IMR-90 (cell line): ENCODE results near the gene PBOV1. TPM values are rescaled to one million over a fixed set of nuclear protein-coding genes. Genes with fewer than 3 reads are reported as not detected.

Experiments used
- ATAC-seq: fragments of 200-7000 bp; cut with Tn5 transposase; 2 replicates; pipeline ENCODE4 v1.9.1; 2020; ENCODE audit warnings: low read depth, mild to moderate bottlenecking, moderate library complexity
- BruUV-seq: library from RNA; stranded (reverse); fragments of 400-500 nt; replicated peaks from 2 replicates; lab custom pipeline; 2021; lab: Mats Ljungman, UMichigan
- CTCF ChIA-PET: fragments of 300-600 bp; formaldehyde crosslinking; extraction: SDS; loops from one replicate; lab custom pipeline; 2021; ENCODE audit warnings: antibody characterized with exemption; lab: Yijun Ruan, JAX
- POLR2A ChIA-PET: fragments of 300-600 bp; sonication (Branson Sonifier 250); formaldehyde crosslinking; loops from one replicate; lab custom pipeline; 2022; ENCODE audit warnings: antibody characterized with exemption; ENCODE audit not compliant: unreplicated experiment; lab: Charles Lee
- DNase-seq: peaks from one replicate; pipeline ENCODE4 v3.0.0; 2013
- H2AFZ ChIP-seq: replicated peaks from 2 replicates; pipeline ENCODE3; 2013; ENCODE audit warnings: low read length, mild to moderate bottlenecking; ENCODE audit not compliant: poor library complexity
- H2AK5ac ChIP-seq: 2 replicates; pipeline ENCODE4 v1.6.1; 2013; ENCODE audit warnings: low read depth, low read length, inconsistent platforms
- H2AK9ac ChIP-seq: replicated peaks from 2 replicates; pipeline ENCODE3; 2013; ENCODE audit warnings: mild to moderate bottlenecking, low read depth, low read length, moderate library complexity; ENCODE audit not compliant: poor library complexity
- H2BK120ac ChIP-seq: 2 replicates; pipeline ENCODE4 v1.6.1; 2013; ENCODE audit warnings: low read depth, low read length, inconsistent platforms
- H2BK15ac ChIP-seq: 3 replicates; pipeline ENCODE4 v1.6.1; 2013; ENCODE audit warnings: low read depth, low read length, inconsistent platforms
- H2BK20ac ChIP-seq: 2 replicates; pipeline ENCODE4 v1.6.1; 2013; ENCODE audit warnings: low read depth, mild to moderate bottlenecking, inconsistent platforms, low read length, moderate library complexity
- H2BK5ac ChIP-seq: 2 replicates; pipeline ENCODE4 v1.6.1; 2013; ENCODE audit warnings: mild to moderate bottlenecking, low read depth, low read length, inconsistent platforms; ENCODE audit not compliant: poor library complexity, severe bottlenecking
- H3K14ac ChIP-seq: replicated peaks from 2 replicates; pipeline ENCODE4 v1.6.1; 2013; ENCODE audit warnings: low read depth, low read length, inconsistent platforms
- H3K18ac ChIP-seq: 2 replicates; pipeline ENCODE4 v1.6.1; 2013; ENCODE audit warnings: low read depth, low read length, control low read depth
- H3K23ac ChIP-seq: 2 replicates; pipeline ENCODE4 v1.6.1; 2013; ENCODE audit warnings: low read depth, low read length, inconsistent platforms
- H3K27ac ChIP-seq: 2 replicates; pipeline ENCODE4 v1.5.1; 2013; ENCODE audit warnings: mild to moderate bottlenecking, control low read depth, low read length; ENCODE audit not compliant: insufficient read depth
- H3K27me3 ChIP-seq: 2 replicates; pipeline ENCODE4 v1.6.1; 2013; ENCODE audit warnings: low read length; ENCODE audit not compliant: control insufficient read depth, insufficient read depth
- H3K36me3 ChIP-seq: 2 replicates; pipeline ENCODE4 v1.6.1; 2013; ENCODE audit warnings: low read length, mixed read lengths; ENCODE audit not compliant: control insufficient read depth, insufficient read depth
- H3K4ac ChIP-seq: 2 replicates; pipeline ENCODE4 v1.6.1; 2013; ENCODE audit warnings: low read depth, low read length, inconsistent platforms
- H3K4me1 ChIP-seq: 2 replicates; pipeline ENCODE4 v1.6.1; 2013; ENCODE audit warnings: low read length, mixed read lengths; ENCODE audit not compliant: control insufficient read depth, insufficient read depth
- H3K4me2 ChIP-seq: 2 replicates; pipeline ENCODE4 v1.6.1; 2013; ENCODE audit warnings: low read depth, mild to moderate bottlenecking, control low read depth, low read length, moderate library complexity
- H3K4me3 ChIP-seq: 2 replicates; pipeline ENCODE4 v1.5.1; 2013; ENCODE audit warnings: low read depth, mild to moderate bottlenecking, control low read depth, low read length, moderate library complexity; ENCODE audit not compliant: insufficient read depth
- H3K56ac ChIP-seq: 2 replicates; pipeline ENCODE4 v1.6.1; 2013; ENCODE audit warnings: low read length, inconsistent platforms; ENCODE audit not compliant: insufficient read depth; ENCODE audit errors: extremely low read depth
- H3K79me1 ChIP-seq, 2 experiments: 2 replicates each; pipeline ENCODE4 v1.6.1; 2013; ENCODE audit warnings: low read length in 2 of 2, inconsistent platforms in 1 of 2, low read depth in 1 of 2
- H3K9ac ChIP-seq: 2 replicates; pipeline ENCODE4 v1.6.1; 2013; ENCODE audit warnings: low read depth, low read length, control low read depth
- H3K9me1 ChIP-seq: 2 replicates; pipeline ENCODE4 v1.6.1; 2013; ENCODE audit warnings: low read length, inconsistent platforms; ENCODE audit not compliant: insufficient read depth
- H3K9me3 ChIP-seq: 2 replicates; pipeline ENCODE4 v1.6.1; 2013; ENCODE audit warnings: low read length; ENCODE audit not compliant: control insufficient read depth, insufficient read depth
- H4K20me1 ChIP-seq: 2 replicates; pipeline ENCODE4 v1.6.1; 2013; ENCODE audit warnings: low read length, inconsistent platforms; ENCODE audit not compliant: insufficient read depth
- H4K5ac ChIP-seq: 2 replicates; pipeline ENCODE4 v1.6.1; 2013; ENCODE audit warnings: mild to moderate bottlenecking, low read depth, low read length, control low read depth
- H4K8ac ChIP-seq, 2 experiments: 2 replicates each; pipeline ENCODE4 v1.6.1; 2013; ENCODE audit warnings: low read depth in 2 of 2, low read length in 2 of 2, control low read depth in 1 of 2, inconsistent platforms in 1 of 2
- H4K91ac ChIP-seq: 2 replicates; pipeline ENCODE4 v1.6.1; 2013; ENCODE audit warnings: low read depth, low read length, inconsistent platforms; ENCODE audit not compliant: insufficient read depth
- BHLHE40 ChIP-seq: fragments of 150-350 bp; IDR thresholded peaks from 2 replicates; pipeline ENCODE4 v1.6.1; 2016; ENCODE audit warnings: mild to moderate bottlenecking, low read depth, low read length
- CEBPB ChIP-seq: IDR thresholded peaks from 2 replicates; pipeline ENCODE4 v1.6.1; 2012; ENCODE audit warnings: low read depth, low read length, improper control_type of control experiment
- CHD1 ChIP-seq: IDR thresholded peaks from 2 replicates; pipeline ENCODE4 v1.6.1; 2012; ENCODE audit warnings: low read depth, low read length, improper control_type of control experiment
- CTCF ChIP-seq: conservative IDR thresholded peaks from 2 replicates; pipeline ENCODE4 v1.5.1; 2012; ENCODE audit warnings: mild to moderate bottlenecking, low read depth, low read length, improper control_type of control experiment
- ELK1 ChIP-seq: fragments of 150-350 bp; IDR thresholded peaks from 2 replicates; pipeline ENCODE4 v1.6.1; 2016; ENCODE audit warnings: low read depth, mild to moderate bottlenecking, low read length, moderate library complexity, borderline replicate concordance
- FOS ChIP-seq: fragments of 150-350 bp; IDR thresholded peaks from 2 replicates; pipeline ENCODE4 v1.6.1; 2016; ENCODE audit warnings: low read depth, low read length
- MAFK ChIP-seq: IDR thresholded peaks from 2 replicates; pipeline ENCODE4 v1.6.1; 2012; ENCODE audit warnings: low read depth, low read length, improper control_type of control experiment
- MAZ ChIP-seq: IDR thresholded peaks from 2 replicates; pipeline ENCODE4 v1.6.1; 2012; ENCODE audit warnings: low read depth, mild to moderate bottlenecking, low read length, improper control_type of control experiment, moderate library complexity, borderline replicate concordance
- MXI1 ChIP-seq: IDR thresholded peaks from 2 replicates; pipeline ENCODE4 v1.6.1; 2012; ENCODE audit warnings: low read depth, mild to moderate bottlenecking, low read length, moderate library complexity, borderline replicate concordance
- NFE2L2 ChIP-seq: fragments of 150-350 bp; IDR thresholded peaks from 2 replicates; pipeline ENCODE4 v1.6.1; 2016; ENCODE audit warnings: low read depth, mild to moderate bottlenecking, low read length
- POLR2A ChIP-seq: IDR thresholded peaks from 2 replicates; pipeline ENCODE4 v1.6.1; 2012; ENCODE audit warnings: mild to moderate bottlenecking, low read depth, low read length
- RAD21 ChIP-seq: IDR thresholded peaks from 2 replicates; pipeline ENCODE4 v1.6.1; 2012; ENCODE audit warnings: low read length, improper control_type of control experiment
- RCOR1 ChIP-seq: IDR thresholded peaks from 2 replicates; pipeline ENCODE4 v1.6.1; 2012; ENCODE audit warnings: mild to moderate bottlenecking, low read length, improper control_type of control experiment; ENCODE audit not compliant: insufficient replicate concordance
- RFX5 ChIP-seq: IDR thresholded peaks from 2 replicates; pipeline ENCODE4 v1.8.0; 2012; ENCODE audit warnings: low read depth, mild to moderate bottlenecking, low read length, moderate library complexity
- SMC3 ChIP-seq: fragments of 150-350 bp; IDR thresholded peaks from 2 replicates; pipeline ENCODE4 v1.6.1; 2016; ENCODE audit warnings: low read depth, mild to moderate bottlenecking, antibody characterized with exemption, low read length, moderate library complexity
- USF2 ChIP-seq: fragments of 150-350 bp; IDR thresholded peaks from 2 replicates; pipeline ENCODE4 v1.6.1; 2017; ENCODE audit warnings: mild to moderate bottlenecking, antibody characterized with exemption, low read length, low read depth
- WGBS, 2 experiments: methylation state at CpG; one replicate each; pipeline versions ENCODE4 v1.1.5 to v1.1.7; 2013; ENCODE audit warnings: missing lambda C conversion rate in 2 of 2; ENCODE audit not compliant: insufficient read length in 1 of 2; ENCODE audit errors: extremely low coverage in 2 of 2; 5-methylcytosine and 5-hydroxymethylcytosine counted together
- dilution Hi-C: fragments of 300-500 bp; cut with HindIII; formaldehyde crosslinking; loops from one replicate; pipeline ENCODE4 v1.14.3; 2018; ENCODE audit warnings: low sequenced_read_pairs; ENCODE audit not compliant: unreplicated experiment
- in situ Hi-C: fragments of 300-500 bp; cut with MboI; formaldehyde crosslinking; loops from 3 replicates; pipeline ENCODE4 v1.14.3; 2019; ENCODE audit warnings: low sequenced_read_pairs, inconsistent platforms, mixed read lengths
- intact Hi-C: fragments of 100-400 bp; cut with micrococcal nuclease; formaldehyde crosslinking; loops from 2 replicates; pipeline ENCODE4 v1.10.0; 2022
- polyA plus RNA-seq, 3 experiments: library from polyadenylated mRNA; depleted of rRNA; stranded (reverse); fragments of >200 nt; gene quantifications; 2 replicates each; pipeline ENCODE4 v1.2.3, GENCODE V29; 2012; ENCODE audit warnings: low replicate concordance in 1 of 3
- total RNA-seq: library from RNA; depleted of rRNA; stranded (reverse); fragments of >200 nt; gene quantifications from 2 replicates; pipeline ENCODE4 v1.2.3, GENCODE V29; 2012

The PBOV1 gene
- total and polyA plus RNA-seq, 2 of the 4 experiments (the other 2 are of a cell fraction), result not detected

GRCh38 chr6:138229663-138230179 lies 11.4 kb upstream of the PBOV1 start:
- Histone ChIP-seq H3K4me1 (no peaks in the 10 kb centered on the region), H3K14ac (no peak overlapping the region), H3K9me1 (0 out of 2 replicates have a peak, but pooled peaks cover 3% of the 10 kb centered on the region), H2AK5ac (no peak overlapping the region), H2BK120ac (no peak overlapping the region), H4K5ac (no peak overlapping the region), H3K4me2 (no peak overlapping the region), H2BK20ac (no peak overlapping the region), H3K27me3 (peaks cover 10% of the 10 kb centered on the region), H2BK5ac (no peak overlapping the region), H2AFZ (no peak overlapping the region), H3K4me3 (no peak overlapping the region), H3K18ac (no peak overlapping the region), H3K79me1 (no peaks in the 10 kb centered on the region), H3K36me3 (no peaks in the 10 kb centered on the region), H3K9ac (no peak overlapping the region), H3K56ac (no peak overlapping the region), H2BK15ac (no peak overlapping the region), H4K91ac (no peak overlapping the region), H3K23ac (no peak overlapping the region), H3K4ac (no peak overlapping the region), H3K9me3 (no peaks in the 10 kb centered on the region), H4K20me1 (no peaks in the 10 kb centered on the region), H4K8ac (no peak overlapping the region), H3K27ac (no peak overlapping the region), H2AK9ac (no peak overlapping the region)
- CTCF ChIA-PET, result no interaction called here
- dilution Hi-C loops (no loop called here), in situ Hi-C loops (no loop called here), intact Hi-C loops (no loop called here)
- WGBS, 2 experiments, result 71% methylated on average over 3 of the region's 11 CpGs; no CpG with 5 or more reads in 1 of the 2 experiments
- no peak for TF ChIP-seq RFX5
- TF ChIP-seq SMC3, result no peak
- TF ChIP-seq NFE2L2, result no peak
- TF ChIP-seq MAFK, result no peak
- no peak for TF ChIP-seq ELK1
- no peak for TF ChIP-seq BHLHE40
- TF ChIP-seq POLR2A, result no peak
- TF ChIP-seq MXI1, result no peak
- TF ChIP-seq MAZ, result no peak
- TF ChIP-seq CTCF, result no peak
- TF ChIP-seq CEBPB, result no peak
- no peak for TF ChIP-seq USF2
- no peak for TF ChIP-seq RAD21
- TF ChIP-seq FOS, result no peak
- no peak for TF ChIP-seq RCOR1
- TF ChIP-seq CHD1, result no peak
- POLR2A ChIA-PET, result no interaction called here
- BruUV-seq, result no TSS peak
- no peak for ATAC-seq
- DNase-seq, result no peak
